Measurements from ENCODE around the gene CLTCL1.

Gene CLTCL1

GRCh38 chr22:19199479-19199878, 92.0 kb downstream of the CLTCL1 start:
- FAIRE-seq (no peak), DNase-seq (ENCODE audit: insufficient read length, low spot score) (no peak)

- no peak for DNase-seq (ENCODE audit: insufficient read length, low spot score)
- no peak for FAIRE-seq
These were observed 93.3 kb downstream of the CLTCL1 start for GRCh38 chr22:19197997-19198865.

GRCh38 chr22:19196841-19197612, 94.5 kb downstream of the CLTCL1 start:
- DNase-seq (ENCODE audit: insufficient read length, low spot score) (no peak), FAIRE-seq (no peak)

GRCh38 chr22:19195796-19196731, 95.5 kb downstream of the CLTCL1 start:
- FAIRE-seq, result no peak
- no peak for DNase-seq (ENCODE audit: insufficient read length, low spot score)

- DNase-seq (ENCODE audit: insufficient read length, low spot score) (no peak), FAIRE-seq (no peak)
These were observed 96.6 kb downstream of the CLTCL1 start for GRCh38 chr22:19194766-19195536.

- DNase-seq (ENCODE audit: insufficient read length, low spot score) (no peak), FAIRE-seq (no peak)
These were observed 97.6 kb downstream of the CLTCL1 start for GRCh38 chr22:19193879-19194278.

- DNase-seq (ENCODE audit: insufficient read length, low spot score) (no peak), FAIRE-seq (no peak)
These were observed 103.6 kb downstream of the CLTCL1 start for GRCh38 chr22:19187716-19188563.

- DNase-seq (ENCODE audit: insufficient read length, low spot score), result no peak
- no peak for FAIRE-seq
These were observed 107.1 kb downstream of the CLTCL1 start for GRCh38 chr22:19184276-19184997.

- DNase-seq (ENCODE audit: insufficient read length, low spot score) (no peak), FAIRE-seq (no peak)
These were observed 108.3 kb downstream of the CLTCL1 start for GRCh38 chr22:19183216-19183615.

GRCh38 chr22:19182472-19183157, 108.9 kb downstream of the CLTCL1 start:
- FAIRE-seq, result no peak
- DNase-seq (ENCODE audit: insufficient read length, low spot score), result no peak

GRCh38 chr22:19181786-19182471, 109.6 kb downstream of the CLTCL1 start:
- no peak for FAIRE-seq
- DNase-seq (ENCODE audit: insufficient read length, low spot score), result no peak

- DNase-seq (ENCODE audit: insufficient read length, low spot score), result no peak
- FAIRE-seq, result no peak
These were observed 110.6 kb downstream of the CLTCL1 start for GRCh38 chr22:19180740-19181410.

- DNase-seq (ENCODE audit: insufficient read length, low spot score) (no peak), FAIRE-seq (no peak)
These were observed 111.3 kb downstream of the CLTCL1 start for GRCh38 chr22:19180234-19180633.

GRCh38 chr22:19179497-19180048, 111.9 kb downstream of the CLTCL1 start:
- peak; percentile 77 for DNase-seq (ENCODE audit: insufficient read length, low spot score)
- FAIRE-seq, result peak; percentile 84

GRCh38 chr22:19178657-19179496, 112.6 kb downstream of the CLTCL1 start, which contains the start of gene SLC25A1:
SLC25A1 (minus strand) TSS chr22:19178736; CDS start chr22:19178673, 63 bp downstream.
- FAIRE-seq, result peak; percentile 77
- peak; percentile 96 for DNase-seq (ENCODE audit: insufficient read length, low spot score)
